A549 (cell line): ENCODE data around the gene IGSF10. TPM values are rescaled to one million over a fixed set of nuclear protein-coding genes. Genes with fewer than 3 reads are reported as not detected.

Experiments
- ATAC-seq, 2 experiments: fragments of 200-7000 bp in 1 of 2; fragments of >200 bp in 1 of 2; cut with Nextera tagmentation in 1 of 2; cut with Tn5 transposase in 1 of 2; 3 replicates each; pipeline versions ENCODE4 v1.8.0 to v1.9.1; 2018 to 2020; ENCODE audit warnings: mild to moderate bottlenecking in 1 of 2, moderate library complexity in 1 of 2
- CTCF ChIA-PET: fragments of 300-600 bp; sonication (Branson Sonifier 250); formaldehyde crosslinking; extraction: SDS; loops from one replicate; lab custom pipeline; 2021; ENCODE audit warnings: antibody characterized with exemption, inconsistent platforms; lab: Yijun Ruan, JAX
- POLR2A ChIA-PET: fragments of 350-600 bp; formaldehyde crosslinking; extraction: SDS; loops from one replicate; lab custom pipeline; 2021; ENCODE audit warnings: antibody characterized with exemption, inconsistent platforms; lab: Yijun Ruan, JAX
- DNase-seq, 2 experiments: peaks; one replicate each; pipeline versions ENCODE4 v3.0.0 to v3.0.0-alpha.2; 2011 to 2016; ENCODE audit warnings: low read depth in 1 of 2, low spot score in 1 of 2
- FAIRE-seq: peaks from 2 replicates; lab custom pipeline; 2011; peaks lifted over from hg19 to GRCh38; lab: Jason Lieb, UNC
- H3K27ac ChIP-seq, 2 experiments: fragments of >200 bp; sonication (Bioruptor Twin); formaldehyde crosslinking; 3 replicates each; pipeline ENCODE4 v1.5.1; 2016 to 2017
- H3K4me1 ChIP-seq: fragments of >200 bp; sonication (Bioruptor Twin); formaldehyde crosslinking; 3 replicates; pipeline ENCODE4 v1.6.1; 2016
- H3K4me2 ChIP-seq: fragments of >200 bp; sonication (Bioruptor Twin); formaldehyde crosslinking; 3 replicates; pipeline ENCODE4 v1.6.1; 2016
- H3K4me3 ChIP-seq: fragments of >200 bp; sonication (Bioruptor Twin); formaldehyde crosslinking; 3 replicates; pipeline ENCODE4 v1.5.1; 2016
- H3K9me3 ChIP-seq: fragments of >200 bp; sonication (Bioruptor Twin); formaldehyde crosslinking; 3 replicates; pipeline ENCODE4 v1.6.1; 2016
- ATOH8 ChIP-seq: fragments of 250-450 bp; sonication (Bioruptor Pico); IDR thresholded peaks from 2 replicates; pipeline ENCODE4 v1.5.0; 2020; ENCODE audit warnings: low read depth, mild to moderate bottlenecking, moderate library complexity
- BHLHE40 ChIP-seq: IDR thresholded peaks from 2 replicates; pipeline ENCODE4 v1.6.1; 2012; ENCODE audit warnings: low read depth, low read length, inconsistent platforms
- CBX8 ChIP-seq: fragments of 200-600 bp; sonication (generic); IDR thresholded peaks from 2 replicates; pipeline ENCODE4 v1.6.1; 2016
- E2F6 ChIP-seq: IDR thresholded peaks from 2 replicates; pipeline ENCODE4 v1.6.1; 2012; ENCODE audit warnings: low read depth, borderline replicate concordance
- EHMT2 ChIP-seq: fragments of 200-600 bp; sonication (generic); IDR thresholded peaks from 2 replicates; pipeline ENCODE4 v1.6.1; 2016; ENCODE audit warnings: antibody characterized with exemption, low read depth, mild to moderate bottlenecking, moderate library complexity
- ESRRA ChIP-seq: fragments of 150-350 bp; IDR thresholded peaks from 2 replicates; pipeline ENCODE4 v1.6.1; 2014; ENCODE audit warnings: mild to moderate bottlenecking, low read length, borderline replicate concordance
- FOXS1 ChIP-seq: fragments of 250-450 bp; sonication (Bioruptor Pico); IDR thresholded peaks from 2 replicates; pipeline ENCODE4 v1.5.0; 2020; ENCODE audit warnings: mild to moderate bottlenecking, moderate library complexity
- GATA3 ChIP-seq: IDR thresholded peaks from 2 replicates; pipeline ENCODE4 v1.6.1; 2012; ENCODE audit warnings: borderline replicate concordance
- HEYL ChIP-seq: fragments of 250-450 bp; sonication (Bioruptor Pico); IDR thresholded peaks from 2 replicates; pipeline ENCODE4 v1.8.0; 2021; ENCODE audit warnings: mild to moderate bottlenecking, moderate library complexity
- HMGXB4 ChIP-seq: fragments of 250-450 bp; sonication (Bioruptor Pico); IDR thresholded peaks from 2 replicates; pipeline ENCODE4 v1.5.0; 2021; ENCODE audit warnings: mild to moderate bottlenecking, moderate library complexity, borderline replicate concordance
- JUNB ChIP-seq: fragments of >200 bp; sonication (Bioruptor Twin); formaldehyde crosslinking; IDR thresholded peaks from 2 replicates; pipeline ENCODE4 v1.6.1; 2016
- KDM1A ChIP-seq: fragments of 200-600 bp; sonication (generic); IDR thresholded peaks from 2 replicates; pipeline ENCODE4 v1.6.1; 2016; ENCODE audit warnings: low read depth, mild to moderate bottlenecking
- KDM5A ChIP-seq: fragments of 200-600 bp; sonication (generic); IDR thresholded peaks from 2 replicates; pipeline ENCODE4 v1.6.1; 2016; ENCODE audit warnings: antibody characterized with exemption, mild to moderate bottlenecking
- MAFK ChIP-seq: fragments of 450-650 bp; IDR thresholded peaks from 2 replicates; pipeline ENCODE4 v1.6.1; 2014; ENCODE audit not compliant: partially characterized antibody
- MAZ ChIP-seq: fragments of 150-350 bp; IDR thresholded peaks from 2 replicates; pipeline ENCODE4 v1.6.1; 2014; ENCODE audit warnings: antibody characterized with exemption, low read depth, low read length, borderline replicate concordance
- NFE2L2 ChIP-seq: fragments of 150-350 bp; conservative IDR thresholded peaks from 2 replicates; pipeline ENCODE4 v1.6.1; 2014; ENCODE audit warnings: low read length
- NPAS2 ChIP-seq: fragments of 250-450 bp; sonication (Bioruptor Pico); IDR thresholded peaks from 2 replicates; pipeline ENCODE4 v1.8.0; 2022; ENCODE audit warnings: mild to moderate bottlenecking, moderate library complexity, borderline replicate concordance
- PHF8 ChIP-seq: fragments of 200-600 bp; sonication (generic); IDR thresholded peaks from 2 replicates; pipeline ENCODE4 v1.6.1; 2016; ENCODE audit warnings: low read depth, mild to moderate bottlenecking, antibody characterized with exemption, moderate library complexity, borderline replicate concordance
- RARB ChIP-seq: fragments of 250-450 bp; sonication (Bioruptor Pico); IDR thresholded peaks from 2 replicates; pipeline ENCODE4 v1.8.0; 2021; ENCODE audit warnings: mild to moderate bottlenecking, moderate library complexity
- RFX5 ChIP-seq: fragments of 450-650 bp; IDR thresholded peaks from 2 replicates; pipeline ENCODE4 v1.7.1; 2014; ENCODE audit warnings: antibody characterized with exemption, mild to moderate bottlenecking, moderate library complexity
- RNF2 ChIP-seq: fragments of 200-600 bp; sonication (generic); IDR thresholded peaks from 2 replicates; pipeline ENCODE4 v1.6.1; 2016; ENCODE audit warnings: low read depth, mild to moderate bottlenecking, antibody characterized with exemption, moderate library complexity, borderline replicate concordance
- SMC3 ChIP-seq: fragments of >200 bp; sonication (Bioruptor Twin); formaldehyde crosslinking; IDR thresholded peaks from 3 replicates; pipeline ENCODE4 v1.6.1; 2018; ENCODE audit warnings: inconsistent platforms
- TFCP2L1 ChIP-seq: fragments of 250-450 bp; sonication (Bioruptor Pico); IDR thresholded peaks from 2 replicates; pipeline ENCODE4 v1.5.0; 2021; ENCODE audit warnings: mild to moderate bottlenecking
- ZSCAN20 ChIP-seq: fragments of 250-450 bp; sonication (Bioruptor Pico); IDR thresholded peaks from 2 replicates; pipeline ENCODE4 v1.8.0; 2022; ENCODE audit warnings: mild to moderate bottlenecking, moderate library complexity
- WGBS: methylation state at CpG from one replicate; pipeline ENCODE4 v1.1.6; 2017; ENCODE audit errors: missing lambda C conversion rate; 5-methylcytosine and 5-hydroxymethylcytosine counted together
- polyA plus RNA-seq, 4 experiments: library from polyadenylated mRNA; depleted of rRNA in 3 of 4; stranded (reverse); fragments of >200 nt; fragmentation: RNase III in 1 of 4; extraction: RNeasy Plus Mini Kit Qiagen cat#74134 plus additional on column Dnase treatment in 1 of 4; gene quantifications; 2 replicates in 3 of 4; 3 replicates in 1 of 4; pipeline ENCODE4 v1.2.3, GENCODE V29; 2011 to 2017

The IGSF10 gene
- polyA plus RNA-seq, 2 of the 4 experiments (the other 2 are of a cell fraction), result 0.61 to 2.9 TPM

GRCh38 chr3:151430821-151431484 lies 29.9 kb downstream of the IGSF10 start:
- WGBS, result 85% methylated on average over 5 of the region's 5 CpGs
- Histone ChIP-seq H3K27ac (no peak overlapping the region), H3K4me3 (no peak overlapping the region), H3K9me3 (no peaks in the 10 kb centered on the region), H3K4me1 (peaks cover 33% of the 10 kb centered on the region), H3K4me2 (no peak overlapping the region)
- ATAC-seq, result no peak
- no peak for FAIRE-seq
- POLR2A ChIA-PET, result no interaction called here
- CTCF ChIA-PET, result interaction anchor here (0.8 to 2.1 kb wide), 5 partner anchors 9 to 408 kb away, joined by 3 to 8 read pairs (median 3); partner anchors contain the start of gene IGSF10
- DNase-seq, result no peak
- no peak for TF ChIP-seq PHF8
- TF ChIP-seq HMGXB4 (CRISPR knock-in tag), result no peak
- TF ChIP-seq FOXS1 (CRISPR knock-in tag), result no peak
- TF ChIP-seq NPAS2 (CRISPR knock-in tag), result no peak
- TF ChIP-seq ZSCAN20 (CRISPR knock-in tag), result no peak
- TF ChIP-seq RARB (CRISPR knock-in tag), result no peak
- no peak for TF ChIP-seq NFE2L2
- TF ChIP-seq RNF2, result no peak
- no peak for TF ChIP-seq E2F6
- TF ChIP-seq CBX8, result no peak
- no peak for TF ChIP-seq SMC3
- no peak for TF ChIP-seq KDM1A
- no peak for TF ChIP-seq BHLHE40

GRCh38 chr3:151428386-151428785 lies 32.5 kb downstream of the IGSF10 start:
- Histone ChIP-seq H3K9me3 (no peaks in the 10 kb centered on the region), H3K27ac (no peak overlapping the region), H3K4me3 (no peak overlapping the region), H3K4me2 (no peak overlapping the region), H3K4me1 (peaks cover 27% of the 10 kb centered on the region)
- WGBS, result 61% methylated on average over 2 of the region's 2 CpGs
- DNase-seq, result no peak
- no peak for ATAC-seq
- no peak for FAIRE-seq
- POLR2A ChIA-PET, result no interaction called here
- CTCF ChIA-PET, result interaction anchor here (4.6 kb wide), 1 partner anchor 11 kb away, joined by 24 read pairs; no protein-coding TSS in a partner anchor
- no peak for TF ChIP-seq ATOH8 (CRISPR knock-in tag)
- no peak for TF ChIP-seq ESRRA
- no peak for TF ChIP-seq BHLHE40
- TF ChIP-seq JUNB, result no peak
- TF ChIP-seq PHF8, result no peak
- no peak for TF ChIP-seq KDM5A
- TF ChIP-seq FOXS1 (CRISPR knock-in tag), result no peak

- Histone ChIP-seq H3K4me2 (no peak overlapping the region), H3K9me3 (no peaks in the 10 kb centered on the region), H3K4me1 (peaks cover 16% of the 10 kb centered on the region), H3K27ac (0 out of 6 replicates have a peak overlapping the region, but pooled peaks of 1 of the 2 experiments have one; percentile 26), H3K4me3 (no peak overlapping the region)
- TF ChIP-seq FOXS1 (CRISPR knock-in tag), result no peak
- TF ChIP-seq HMGXB4 (CRISPR knock-in tag), result no peak
- no peak for TF ChIP-seq KDM1A
- TF ChIP-seq GATA3, result no peak
- no peak for TF ChIP-seq RFX5
- no peak for TF ChIP-seq SMC3
- no peak for TF ChIP-seq TFCP2L1
- no peak for TF ChIP-seq HEYL (CRISPR knock-in tag)
- TF ChIP-seq KDM5A, result no peak
- no peak for TF ChIP-seq EHMT2
- TF ChIP-seq MAFK, result no peak
- TF ChIP-seq MAZ, result no peak
- ChIA-PET CTCF (interaction anchor here (0.7 to 4.6 kb wide), 5 partner anchors 9 to 596 kb away, joined by 3 to 24 read pairs (median 4); no protein-coding TSS in a partner anchor), POLR2A (no interaction called here)
- DNase-seq, result peak in 1 of 2 experiments; percentile 14
- peak; percentile 48 to 74; a peak in 4 of 6 replicates for ATAC-seq
- FAIRE-seq, result no peak
Measured at GRCh38 chr3:151426341-151426657, 34.6 kb downstream of the IGSF10 start.
